BJ (cell line): ENCODE data around the gene MAGI1. TPM values are rescaled to one million over a fixed set of nuclear protein-coding genes. Genes with fewer than 3 reads are reported as not detected.

Experiments used
- CTCF ChIA-PET: fragments of 350-600 bp; formaldehyde crosslinking; extraction: SDS; loops from one replicate; lab custom pipeline; 2021; ENCODE audit warnings: antibody characterized with exemption, inconsistent platforms; lab: Yijun Ruan, JAX
- POLR2A ChIA-PET: fragments of 300-600 bp; sonication (Branson Sonifier 250); formaldehyde crosslinking; extraction: SDS; loops from one replicate; lab custom pipeline; 2021; ENCODE audit warnings: antibody characterized with exemption; lab: Charles Lee
- DNase-seq: peaks from one replicate; pipeline ENCODE4 v3.0.0-alpha.2; 2011; ENCODE audit warnings: low read depth
- H3K27me3 ChIP-seq: 2 replicates; pipeline ENCODE4 v1.6.0; 2011; ENCODE audit warnings: low read length; ENCODE audit not compliant: control insufficient read depth, insufficient read depth
- H3K36me3 ChIP-seq: 2 replicates; pipeline ENCODE4 v1.5.1; 2011; ENCODE audit warnings: low read length; ENCODE audit not compliant: control insufficient read depth, insufficient read depth
- H3K4me3 ChIP-seq: 2 replicates; pipeline ENCODE4 v1.5.1; 2011; ENCODE audit warnings: low read depth, mild to moderate bottlenecking, control low read depth, low read length
- polyA plus RNA-seq: library from polyadenylated mRNA; depleted of rRNA; stranded (reverse); fragments of >200 nt; gene quantifications from 2 replicates; pipeline ENCODE4 v1.2.3, GENCODE V29; 2011
- TF ChIP-seq, protein P1 (sequence below): IDR thresholded peaks from 2 replicates; pipeline ENCODE4 v1.5.1; 2011; ENCODE audit warnings: low read depth, mild to moderate bottlenecking, control low read depth, inconsistent platforms, low read length, moderate library complexity; ENCODE audit not compliant: insufficient read depth

MAGI1 gene
- polyA plus RNA-seq, 1 experiment = 14.4 TPM

DNA sequence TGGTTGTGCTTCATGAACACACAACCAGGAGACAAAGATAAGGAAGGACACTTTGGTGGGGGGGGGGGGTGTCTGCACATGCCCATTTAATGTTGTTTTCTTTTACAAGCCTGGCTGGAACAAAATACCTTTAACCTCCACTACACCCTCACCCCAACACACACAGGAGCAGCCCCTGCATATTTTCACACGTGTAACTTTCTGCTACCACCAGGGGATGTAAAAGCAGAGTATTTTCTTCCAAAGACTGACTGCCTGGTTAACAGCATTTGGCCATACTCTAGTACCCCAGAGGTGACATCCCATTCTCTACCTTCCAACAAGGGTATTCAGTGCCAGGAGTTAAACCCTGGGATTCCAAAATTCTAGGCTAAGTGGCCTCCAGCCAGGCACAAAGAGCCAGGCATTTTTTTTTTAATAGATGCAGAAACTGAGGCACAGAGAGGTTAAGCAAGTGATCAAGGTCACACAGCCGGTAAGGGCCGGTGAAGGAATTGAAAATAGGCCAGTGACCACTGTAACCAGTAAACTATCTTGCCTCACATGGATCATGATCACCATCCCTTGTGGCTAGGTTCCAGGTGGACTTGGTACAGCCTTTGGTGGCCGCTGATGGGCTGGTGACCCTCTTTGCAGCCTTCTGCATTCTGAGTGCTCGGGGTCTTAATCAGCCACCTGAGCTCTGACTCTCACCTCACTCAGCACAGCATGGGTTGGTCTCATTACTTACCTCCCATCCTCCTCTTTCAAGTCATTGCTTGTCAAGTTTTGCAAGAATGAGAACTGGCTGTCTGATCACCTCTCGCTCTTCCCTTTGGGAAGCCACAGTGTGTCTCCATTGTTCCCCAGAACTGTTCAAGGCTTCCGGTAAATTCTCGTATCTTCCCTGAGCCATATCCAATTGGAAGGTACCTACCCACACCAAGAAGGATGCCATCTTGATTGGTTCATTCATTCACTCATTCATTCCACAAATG is 20.4 kb downstream of the MAGI1 start:
- Histone ChIP-seq H3K27me3 (no peaks in the 10 kb centered on the region), H3K36me3 (peaks cover 2% of the 10 kb centered on the region; the same call in 1 of the 2 replicates), H3K4me3 (no peak overlapping the region)
- TF ChIP-seq, protein P1, sequence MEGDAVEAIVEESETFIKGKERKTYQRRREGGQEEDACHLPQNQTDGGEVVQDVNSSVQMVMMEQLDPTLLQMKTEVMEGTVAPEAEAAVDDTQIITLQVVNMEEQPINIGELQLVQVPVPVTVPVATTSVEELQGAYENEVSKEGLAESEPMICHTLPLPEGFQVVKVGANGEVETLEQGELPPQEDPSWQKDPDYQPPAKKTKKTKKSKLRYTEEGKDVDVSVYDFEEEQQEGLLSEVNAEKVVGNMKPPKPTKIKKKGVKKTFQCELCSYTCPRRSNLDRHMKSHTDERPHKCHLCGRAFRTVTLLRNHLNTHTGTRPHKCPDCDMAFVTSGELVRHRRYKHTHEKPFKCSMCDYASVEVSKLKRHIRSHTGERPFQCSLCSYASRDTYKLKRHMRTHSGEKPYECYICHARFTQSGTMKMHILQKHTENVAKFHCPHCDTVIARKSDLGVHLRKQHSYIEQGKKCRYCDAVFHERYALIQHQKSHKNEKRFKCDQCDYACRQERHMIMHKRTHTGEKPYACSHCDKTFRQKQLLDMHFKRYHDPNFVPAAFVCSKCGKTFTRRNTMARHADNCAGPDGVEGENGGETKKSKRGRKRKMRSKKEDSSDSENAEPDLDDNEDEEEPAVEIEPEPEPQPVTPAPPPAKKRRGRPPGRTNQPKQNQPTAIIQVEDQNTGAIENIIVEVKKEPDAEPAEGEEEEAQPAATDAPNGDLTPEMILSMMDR = no peak
- no peak for DNase-seq
- ChIA-PET CTCF (no interaction called here), POLR2A (interaction anchor here (0.5 kb wide), 1 partner anchor 306 kb away, joined by 3 read pairs; no protein-coding TSS in a partner anchor)

- Histone ChIP-seq H3K4me3 (no peak overlapping the region), H3K27me3 (no peaks in the 10 kb centered on the region), H3K36me3 (peaks cover 2% of the 10 kb centered on the region; the same call in 1 of the 2 replicates)
- TF ChIP-seq, protein P1 = no peak
- no peak for DNase-seq
- ChIA-PET POLR2A (no interaction called here), CTCF (no interaction called here)
Measured at GRCh38 chr3:66017591-66017990, 21.1 kb downstream of the MAGI1 start.

DNA sequence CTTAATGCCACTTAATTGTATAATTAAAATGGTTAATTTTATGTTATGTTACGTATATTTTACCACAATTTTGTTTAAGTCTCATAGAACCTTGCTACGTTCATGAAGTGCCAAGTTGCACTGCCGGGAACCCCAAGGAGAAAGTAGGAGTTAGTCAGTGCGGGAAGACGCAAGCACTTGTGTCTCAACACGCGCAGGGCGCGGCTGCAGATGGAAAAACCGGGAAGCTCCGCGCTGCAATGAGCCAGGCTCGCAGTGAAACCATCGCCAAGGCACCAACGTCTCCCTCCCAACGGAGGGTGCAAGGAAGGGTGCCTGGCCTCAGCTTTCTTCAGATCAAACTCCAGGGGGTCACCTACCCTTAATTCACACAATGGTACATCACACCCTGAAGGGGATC is 21.6 kb downstream of the MAGI1 start:
- no peaks in the 10 kb centered on the region for H3K27me3 ChIP-seq
- ChIA-PET CTCF (no interaction called here), POLR2A (no interaction called here)
- DNase-seq = no peak
- H3K4me3 ChIP-seq = no peak overlapping the region
- H3K36me3 ChIP-seq = peaks cover 2% of the 10 kb centered on the region; the same call in 1 of the 2 replicates
- TF ChIP-seq, protein P1 = no peak

GRCh38 chr3:66015841-66016240 is 22.9 kb downstream of the MAGI1 start:
- POLR2A ChIA-PET = no interaction called here

More at GRCh38 chr3:66015841-66016240, 22.9 kb downstream of the MAGI1 start:
- no peak for DNase-seq
- peaks cover 2% of the 10 kb centered on the region; the same call in 1 of the 2 replicates for H3K36me3 ChIP-seq
- no peak overlapping the region for H3K4me3 ChIP-seq
- H3K27me3 ChIP-seq = no peaks in the 10 kb centered on the region
- TF ChIP-seq, protein P1 = no peak
- CTCF ChIA-PET = interaction anchor here (0.6 to 1.3 kb wide), 2 partner anchors 76 to 155 kb away, joined by 3 read pairs; no protein-coding TSS in a partner anchor
